ENCODE results near the gene EYS. TPM values are rescaled to one million over a fixed set of nuclear protein-coding genes. Genes with fewer than 3 reads are reported as not detected.
"Not testable (repeated sequence)": the region's sequence is repeated elsewhere in the genome, so short reads cannot be mapped to it uniquely, and the experiment has no call there.

EYS gene
- total RNA-seq, 1 donor from 2014 or later = 0.08 TPM

DNA sequence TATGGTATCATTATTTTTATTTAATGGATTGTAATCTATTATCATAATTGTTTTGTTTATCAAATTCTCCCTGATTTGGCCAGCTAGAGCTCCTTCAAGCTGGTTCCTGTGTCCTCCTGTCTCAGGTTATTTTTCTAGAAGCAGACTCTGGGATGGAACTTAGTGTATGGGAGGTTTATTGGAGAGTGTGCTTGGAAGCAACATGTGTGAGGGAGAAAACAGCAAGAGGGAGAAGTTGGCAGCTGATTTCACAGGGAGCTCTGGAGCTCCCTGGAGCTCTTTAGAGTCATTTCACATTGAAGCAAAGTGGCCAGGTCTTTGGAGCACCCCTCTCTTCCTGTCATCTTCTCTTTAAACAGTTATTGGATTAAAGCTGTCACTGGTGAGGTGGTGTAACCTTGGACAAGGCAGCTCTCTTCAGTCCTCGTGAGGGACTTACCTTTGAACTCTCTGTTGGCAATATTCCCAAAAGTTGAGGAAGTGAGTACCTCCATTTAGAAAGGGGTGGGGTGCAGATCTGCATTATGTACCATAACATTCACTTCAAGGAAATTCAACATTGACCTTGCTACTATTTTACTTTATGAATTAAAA, 1967.8 kb downstream of the EYS start:
- Histone ChIP-seq H3K4me3 (no peak overlapping the region), H3K36me3 (no peaks in the 10 kb centered on the region), H3K27me3 (ENCODE audit: low read depth) (no peaks in the 10 kb centered on the region), H3K4me1 (no peaks in the 10 kb centered on the region), H3K27ac (replicated peaks) (no peak overlapping the region), H3K9me3 (replicated peaks) (peaks cover 7% of the 10 kb centered on the region)
- intact Hi-C loops (cut with micrococcal nuclease) = no loop called here
- TF ChIP-seq, protein P1, sequence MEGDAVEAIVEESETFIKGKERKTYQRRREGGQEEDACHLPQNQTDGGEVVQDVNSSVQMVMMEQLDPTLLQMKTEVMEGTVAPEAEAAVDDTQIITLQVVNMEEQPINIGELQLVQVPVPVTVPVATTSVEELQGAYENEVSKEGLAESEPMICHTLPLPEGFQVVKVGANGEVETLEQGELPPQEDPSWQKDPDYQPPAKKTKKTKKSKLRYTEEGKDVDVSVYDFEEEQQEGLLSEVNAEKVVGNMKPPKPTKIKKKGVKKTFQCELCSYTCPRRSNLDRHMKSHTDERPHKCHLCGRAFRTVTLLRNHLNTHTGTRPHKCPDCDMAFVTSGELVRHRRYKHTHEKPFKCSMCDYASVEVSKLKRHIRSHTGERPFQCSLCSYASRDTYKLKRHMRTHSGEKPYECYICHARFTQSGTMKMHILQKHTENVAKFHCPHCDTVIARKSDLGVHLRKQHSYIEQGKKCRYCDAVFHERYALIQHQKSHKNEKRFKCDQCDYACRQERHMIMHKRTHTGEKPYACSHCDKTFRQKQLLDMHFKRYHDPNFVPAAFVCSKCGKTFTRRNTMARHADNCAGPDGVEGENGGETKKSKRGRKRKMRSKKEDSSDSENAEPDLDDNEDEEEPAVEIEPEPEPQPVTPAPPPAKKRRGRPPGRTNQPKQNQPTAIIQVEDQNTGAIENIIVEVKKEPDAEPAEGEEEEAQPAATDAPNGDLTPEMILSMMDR (IDR thresholded peaks at IDR 0.05; ENCODE audit: borderline replicate concordance) = no peak
- no peak for DNase-seq

GRCh38 chr6:63738190-63738589, 1968.8 kb downstream of the EYS start:
- intact Hi-C loops (cut with micrococcal nuclease); H3K27ac ChIP-seq (replicated peaks): not testable (repeated sequence)

DNA sequence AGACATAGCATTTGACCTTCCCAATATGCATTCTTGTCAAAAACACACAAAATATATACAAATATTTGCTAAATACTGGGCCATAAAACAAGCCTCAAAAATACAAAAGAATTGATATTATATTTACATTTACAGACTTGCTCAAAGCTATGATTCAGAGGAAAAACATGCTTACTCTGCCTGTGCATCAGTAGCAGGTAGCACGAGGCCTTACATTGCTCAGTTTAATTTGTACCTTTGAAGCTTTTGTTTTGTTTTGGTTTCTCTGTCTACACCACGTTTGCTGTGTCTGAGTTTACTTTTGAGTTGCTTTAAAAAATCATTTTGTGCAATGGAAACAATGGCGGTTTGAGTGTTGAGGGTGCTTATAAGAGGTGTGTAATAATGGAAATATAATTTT, 1972.1 kb downstream of the EYS start:
- peaks cover 7% of the 10 kb centered on the region for H3K9me3 ChIP-seq (replicated peaks)
- no peak for DNase-seq
- TF ChIP-seq, protein P1 (IDR thresholded peaks at IDR 0.05; ENCODE audit: borderline replicate concordance) = no peak
- no peak overlapping the region for H3K4me3 ChIP-seq
- H3K27ac ChIP-seq (replicated peaks) = no peak overlapping the region
- no peaks in the 10 kb centered on the region for H3K4me1 ChIP-seq
- H3K36me3 ChIP-seq = no peaks in the 10 kb centered on the region
- intact Hi-C loops (cut with micrococcal nuclease) = no loop called here
- H3K27me3 ChIP-seq (ENCODE audit: low read depth) = no peaks in the 10 kb centered on the region

More at GRCh38 chr6:63738190-63738589, 1968.8 kb downstream of the EYS start:
- H3K4me1 ChIP-seq; H3K9me3 ChIP-seq (replicated peaks); H3K36me3 ChIP-seq; H3K4me3 ChIP-seq; H3K27me3 ChIP-seq (ENCODE audit: low read depth); DNase-seq: not testable (repeated sequence)

GRCh38 chr6:63732336-63732735, 1974.7 kb downstream of the EYS start:
- Histone ChIP-seq H3K36me3 (no peaks in the 10 kb centered on the region), H3K9me3 (replicated peaks) (peaks cover 4% of the 10 kb centered on the region), H3K27me3 (ENCODE audit: low read depth) (no peaks in the 10 kb centered on the region), H3K4me3 (no peak overlapping the region), H3K4me1 (no peaks in the 10 kb centered on the region), H3K27ac (replicated peaks) (no peak overlapping the region)
- intact Hi-C loops (cut with micrococcal nuclease) = no loop called here
- no peak for DNase-seq
- TF ChIP-seq, protein P1 (IDR thresholded peaks at IDR 0.05; ENCODE audit: borderline replicate concordance) = no peak

- peaks cover 4% of the 10 kb centered on the region for H3K9me3 ChIP-seq (replicated peaks)
- DNase-seq = no peak
- no peak overlapping the region for H3K27ac ChIP-seq (replicated peaks)
- no peak overlapping the region for H3K4me3 ChIP-seq
- H3K36me3 ChIP-seq = no peaks in the 10 kb centered on the region
- no peaks in the 10 kb centered on the region for H3K27me3 ChIP-seq (ENCODE audit: low read depth)
- no peaks in the 10 kb centered on the region for H3K4me1 ChIP-seq
- intact Hi-C loops (cut with micrococcal nuclease) = no loop called here
- TF ChIP-seq, protein P1 (IDR thresholded peaks at IDR 0.05; ENCODE audit: borderline replicate concordance) = no peak
These were observed 1975.1 kb downstream of the EYS start for GRCh38 chr6:63731930-63732329.

DNA sequence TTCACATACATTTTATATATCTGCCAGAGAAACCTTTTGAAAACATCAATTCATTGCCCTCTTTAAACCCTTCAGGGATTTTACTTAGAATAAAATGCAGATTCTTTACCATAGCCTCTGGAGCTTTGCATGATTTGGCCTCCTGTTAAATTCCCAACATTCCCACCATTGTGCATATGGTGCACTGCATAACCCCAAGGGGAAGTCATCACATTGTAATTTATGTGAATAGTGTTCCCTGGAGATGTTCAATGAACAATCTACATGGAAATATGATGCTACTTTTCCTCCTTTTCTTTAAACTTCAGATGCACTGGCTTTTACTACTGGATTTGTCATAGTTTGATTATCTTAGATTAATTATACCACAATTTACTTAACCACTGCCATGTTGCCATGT, 1976.7 kb downstream of the EYS start:
- Histone ChIP-seq H3K36me3 (no peaks in the 10 kb centered on the region), H3K4me1 (no peaks in the 10 kb centered on the region), H3K9me3 (replicated peaks) (no peaks in the 10 kb centered on the region), H3K27ac (replicated peaks) (no peak overlapping the region), H3K4me3 (no peak overlapping the region), H3K27me3 (ENCODE audit: low read depth) (no peaks in the 10 kb centered on the region)
- TF ChIP-seq, protein P1 (IDR thresholded peaks at IDR 0.05; ENCODE audit: borderline replicate concordance) = no peak
- no peak for DNase-seq
- intact Hi-C loops (cut with micrococcal nuclease) = no loop called here

All from left ventricle myocardium inferior (tissue), 1 donor.